IPS-20b (cell line): ENCODE measurements around the gene TAF11L2.
"Not testable (repeated sequence)": the region's sequence is repeated elsewhere in the genome, so short reads cannot be mapped to it uniquely, and the experiment has no call there.

Source experiments
- H3K27ac ChIP-seq: one replicate; pipeline ENCODE4 v1.5.1; 2013; ENCODE audit warnings: low read length
- H3K27me3 ChIP-seq: 2 replicates; pipeline ENCODE4 v1.6.1; 2013; ENCODE audit warnings: mild to moderate bottlenecking, low read length, inconsistent platforms; ENCODE audit not compliant: insufficient read depth
- H3K36me3 ChIP-seq: 2 replicates; pipeline ENCODE4 v1.6.1; 2013; ENCODE audit warnings: low read depth, mild to moderate bottlenecking, inconsistent platforms, low read length, moderate library complexity; ENCODE audit not compliant: insufficient read depth
- H3K4me1 ChIP-seq: 2 replicates; pipeline ENCODE4 v1.6.1; 2013; ENCODE audit warnings: mild to moderate bottlenecking, control low read depth, inconsistent platforms, low read length, moderate library complexity; ENCODE audit not compliant: insufficient read depth
- H3K4me3 ChIP-seq: 2 replicates; pipeline ENCODE4 v1.5.1; 2013; ENCODE audit warnings: mild to moderate bottlenecking, low read length, inconsistent platforms
- H3K9ac ChIP-seq: 2 replicates; pipeline ENCODE4 v1.6.1; 2013; ENCODE audit warnings: low read depth, mild to moderate bottlenecking, inconsistent platforms, low read length, moderate library complexity
- H3K9me3 ChIP-seq: 2 replicates; pipeline ENCODE4 v1.6.1; 2013; ENCODE audit warnings: mild to moderate bottlenecking, low read depth, low read length, inconsistent platforms; ENCODE audit not compliant: insufficient read depth

Gene TAF11L2

DNA sequence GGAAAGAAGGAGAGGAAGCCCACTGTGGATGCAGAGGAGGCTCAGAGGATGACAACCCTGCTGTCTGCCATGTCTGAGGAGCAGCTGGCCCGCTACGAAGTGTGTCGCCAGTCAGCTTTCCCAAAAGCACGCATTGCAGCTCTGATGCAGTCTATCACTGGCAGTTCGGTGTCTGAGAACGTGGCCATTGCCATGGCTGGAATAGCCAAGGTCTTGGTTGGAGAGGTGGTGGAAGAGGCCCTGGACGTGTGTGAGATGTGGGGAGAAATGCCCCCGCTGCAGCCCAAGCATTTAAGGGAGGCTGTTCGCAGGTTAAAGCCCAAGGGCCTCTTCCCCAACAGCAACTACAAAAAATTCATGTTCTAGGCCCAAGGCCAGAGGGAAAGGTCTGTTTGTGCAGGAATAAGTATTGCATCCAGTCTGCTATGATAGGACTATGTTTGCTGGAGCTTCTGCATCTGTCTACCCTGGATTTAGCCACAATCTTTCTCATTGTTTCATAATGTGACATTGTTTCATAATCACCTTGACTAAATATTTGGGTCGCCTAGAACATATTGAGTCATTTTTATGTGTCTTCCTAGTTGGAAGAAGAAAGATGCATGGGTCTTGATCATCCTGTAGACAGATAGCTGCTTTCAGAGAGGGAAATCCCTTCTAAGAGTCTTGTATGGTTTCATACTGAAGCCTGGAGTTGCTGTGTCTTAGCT, 11.4 kb upstream of the TAF11L2 start:
- H3K9me3 ChIP-seq, H3K4me1 ChIP-seq, H3K9ac ChIP-seq, H3K27ac ChIP-seq, H3K27me3 ChIP-seq, H3K4me3 ChIP-seq, H3K36me3 ChIP-seq: not testable (repeated sequence)

GRCh38 chr5:17487174-17487512, 10.9 kb upstream of the TAF11L2 start:
- Histone ChIP-seq H3K36me3 (no peaks in the 10 kb centered on the region), H3K27me3 (no peaks in the 10 kb centered on the region), H3K27ac (no peak overlapping the region), H3K4me1 (no peaks in the 10 kb centered on the region), H3K9ac (no peak overlapping the region), H3K9me3 (no peaks in the 10 kb centered on the region), H3K4me3 (no peak overlapping the region)

DNA sequence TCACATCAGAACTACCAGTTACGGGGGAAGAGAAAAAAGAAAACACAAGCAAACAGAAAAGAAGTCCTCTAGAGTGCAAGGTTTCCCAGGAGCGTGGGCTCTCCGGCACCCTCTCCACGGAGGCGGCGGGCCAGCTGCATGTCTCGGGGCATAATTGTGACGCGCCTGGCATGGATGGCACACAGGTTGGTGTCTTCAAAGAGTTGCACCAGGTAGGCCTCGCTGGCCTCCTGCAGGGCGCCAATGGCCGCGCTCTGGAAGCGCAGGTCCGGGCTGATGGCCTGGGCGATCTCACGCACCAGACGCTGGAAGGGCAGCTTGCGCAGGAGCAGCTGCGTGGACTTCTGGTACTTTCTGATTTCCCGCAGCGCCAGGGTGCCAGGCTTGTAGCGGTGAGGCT, 6.8 kb upstream of the TAF11L2 start:
- H3K9ac ChIP-seq, H3K4me3 ChIP-seq, H3K9me3 ChIP-seq, H3K27me3 ChIP-seq, H3K27ac ChIP-seq, H3K4me1 ChIP-seq, H3K36me3 ChIP-seq: not testable (repeated sequence)

DNA sequence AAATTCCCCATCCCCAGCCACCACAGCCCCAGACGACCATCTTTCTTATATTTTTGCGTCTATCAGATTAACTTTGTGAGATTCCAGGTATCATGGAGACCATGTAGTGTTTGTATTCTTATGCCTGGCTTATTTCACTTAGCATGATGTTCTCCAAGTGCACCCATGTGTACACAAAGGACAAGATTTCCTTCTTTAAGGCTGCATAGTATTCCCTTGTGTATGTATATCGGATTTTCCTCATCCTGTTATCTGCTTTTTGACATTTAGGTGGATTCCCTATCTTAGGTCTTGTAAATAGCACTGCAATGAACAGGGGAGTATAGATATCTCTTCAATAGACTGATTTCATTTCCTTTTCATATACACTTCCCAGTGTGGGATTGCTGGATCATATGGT, 5.3 kb upstream of the TAF11L2 start:
- Histone ChIP-seq H3K4me1 (no peaks in the 10 kb centered on the region), H3K36me3 (no peaks in the 10 kb centered on the region), H3K4me3 (no peak overlapping the region), H3K27ac (no peak overlapping the region), H3K9ac (no peak overlapping the region), H3K27me3 (no peaks in the 10 kb centered on the region), H3K9me3 (no peaks in the 10 kb centered on the region)

DNA sequence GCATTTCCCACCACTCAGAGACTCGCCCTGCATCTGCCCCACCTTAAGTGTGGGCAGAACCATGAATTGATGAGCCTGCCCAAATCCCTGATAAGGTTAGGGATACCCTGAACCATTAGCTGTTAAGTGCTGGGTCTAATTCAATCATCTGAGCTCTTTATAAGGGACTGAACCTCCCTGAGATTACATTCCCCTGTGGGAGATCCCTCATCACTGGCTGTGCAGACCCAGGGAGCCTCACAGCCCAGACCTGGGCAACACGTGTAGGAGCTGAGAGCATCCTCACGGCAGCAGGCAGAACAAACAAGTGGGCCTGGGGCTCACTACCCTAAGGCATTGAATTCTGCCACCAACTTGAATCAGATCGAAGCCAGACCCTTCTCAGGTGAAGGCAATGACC, 585 bp upstream of the TAF11L2 start:
- Histone ChIP-seq H3K4me3 (no peak overlapping the region), H3K36me3 (no peaks in the 10 kb centered on the region), H3K27ac (no peak overlapping the region), H3K9me3 (no peaks in the 10 kb centered on the region), H3K27me3 (no peaks in the 10 kb centered on the region), H3K9ac (no peak overlapping the region), H3K4me1 (no peaks in the 10 kb centered on the region)

DNA sequence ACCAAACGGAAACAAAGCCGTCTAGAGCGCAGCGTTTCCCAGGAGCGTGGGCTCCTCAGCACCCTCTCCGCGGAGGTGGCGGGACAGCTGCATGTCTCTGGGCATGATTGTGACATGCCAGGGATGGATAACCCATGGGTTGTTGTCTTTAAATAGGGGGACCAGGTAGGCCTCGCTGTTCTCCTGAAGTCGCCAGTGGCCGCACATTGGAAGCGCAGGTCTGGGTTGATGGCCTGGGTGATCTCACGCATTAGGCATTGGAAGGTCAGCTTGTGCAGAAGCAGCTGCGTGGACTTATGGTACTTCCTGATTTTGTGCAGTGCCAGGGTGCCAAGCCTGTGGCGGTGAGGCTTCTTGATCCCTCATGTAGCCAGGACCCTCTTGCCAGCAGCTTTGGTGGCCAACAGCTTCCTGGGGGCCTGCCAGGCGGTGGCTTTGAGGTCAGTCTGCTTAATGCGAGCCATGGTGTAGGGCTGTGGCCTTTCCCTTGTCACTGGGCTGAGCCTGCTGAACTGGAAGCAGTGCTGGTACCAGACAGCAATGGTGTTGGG, 13.8 kb downstream of the TAF11L2 start:
- no peaks in the 10 kb centered on the region for H3K4me1 ChIP-seq
- no peak overlapping the region for H3K4me3 ChIP-seq
- no peaks in the 10 kb centered on the region for H3K9me3 ChIP-seq
- H3K27me3 ChIP-seq = no peaks in the 10 kb centered on the region
- no peak overlapping the region for H3K9ac ChIP-seq
- no peaks in the 10 kb centered on the region for H3K36me3 ChIP-seq
- H3K27ac ChIP-seq = no peak overlapping the region

DNA sequence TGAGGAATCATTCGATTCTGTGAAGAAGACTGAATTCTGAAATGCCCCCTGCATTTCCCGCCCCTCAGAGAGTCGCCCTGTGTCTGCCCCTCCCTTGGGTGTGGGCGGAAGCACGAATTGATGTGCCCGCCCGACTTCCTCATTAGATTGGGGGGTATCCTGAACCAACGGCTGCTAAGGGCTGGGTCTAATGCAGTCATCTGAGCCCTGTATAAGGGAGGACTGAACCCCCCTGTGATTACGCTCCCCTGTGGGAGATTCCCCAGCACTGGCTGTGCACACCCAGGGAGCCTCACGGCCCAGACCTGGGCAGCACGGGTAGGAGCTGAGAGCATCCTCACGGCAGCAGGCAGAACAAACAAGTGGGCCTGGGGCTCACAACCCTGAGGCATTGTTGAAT, 19.5 kb downstream of the TAF11L2 start:
- H3K9ac ChIP-seq, H3K9me3 ChIP-seq: not testable (repeated sequence)

DNA sequence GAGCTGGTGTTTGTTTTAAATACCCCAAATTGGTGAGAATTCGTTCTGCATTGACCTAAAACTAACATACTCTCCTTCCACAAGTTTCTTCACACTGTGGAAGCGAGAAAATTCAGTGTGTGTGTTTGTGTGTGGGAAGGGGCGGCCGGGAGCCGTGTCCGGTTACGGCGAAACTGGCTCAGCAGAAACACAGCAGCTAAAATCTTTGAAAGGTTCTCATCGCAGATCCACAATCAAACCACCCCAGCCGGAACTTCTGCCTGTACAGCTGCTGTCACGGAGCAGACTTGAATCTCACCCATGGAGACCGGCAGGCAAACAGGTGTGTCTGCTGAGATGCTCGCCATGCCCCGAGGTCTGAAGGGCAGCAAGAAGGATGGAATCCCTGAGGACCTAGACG, 20.0 kb downstream of the TAF11L2 start, which contains the start of gene TAF11L3:
TSS of gene TAF11L3 (plus strand) at position 301 of the 400 bp plus-strand sequence.
- not testable (repeated sequence) for H3K27me3 ChIP-seq, H3K36me3 ChIP-seq

More for the DNA sequence above, 19.5 kb downstream of the TAF11L2 start:
- not testable (repeated sequence) for H3K36me3 ChIP-seq, H3K27ac ChIP-seq, H3K4me1 ChIP-seq, H3K4me3 ChIP-seq, H3K27me3 ChIP-seq

GRCh38 chr5:17519508-17519907, 21.5 kb downstream of the TAF11L2 start:
- H3K27ac ChIP-seq, H3K4me1 ChIP-seq, H3K27me3 ChIP-seq, H3K9ac ChIP-seq, H3K4me3 ChIP-seq, H3K9me3 ChIP-seq, H3K36me3 ChIP-seq: not testable (repeated sequence)

More for the DNA sequence above, 20.0 kb downstream of the TAF11L2 start, which contains the start of gene TAF11L3:
- H3K27ac ChIP-seq, H3K9me3 ChIP-seq, H3K4me3 ChIP-seq, H3K9ac ChIP-seq, H3K4me1 ChIP-seq: not testable (repeated sequence)

- not testable (repeated sequence) for H3K36me3 ChIP-seq, H3K27ac ChIP-seq, H3K4me1 ChIP-seq, H3K9ac ChIP-seq, H3K27me3 ChIP-seq, H3K4me3 ChIP-seq, H3K9me3 ChIP-seq
Observed at GRCh38 chr5:17521501-17521900, 23.5 kb downstream of the TAF11L2 start, which contains the start of gene TAF11L4. Gene TAF11L4, plus strand, starts transcription at chr5:17521801.

DNA sequence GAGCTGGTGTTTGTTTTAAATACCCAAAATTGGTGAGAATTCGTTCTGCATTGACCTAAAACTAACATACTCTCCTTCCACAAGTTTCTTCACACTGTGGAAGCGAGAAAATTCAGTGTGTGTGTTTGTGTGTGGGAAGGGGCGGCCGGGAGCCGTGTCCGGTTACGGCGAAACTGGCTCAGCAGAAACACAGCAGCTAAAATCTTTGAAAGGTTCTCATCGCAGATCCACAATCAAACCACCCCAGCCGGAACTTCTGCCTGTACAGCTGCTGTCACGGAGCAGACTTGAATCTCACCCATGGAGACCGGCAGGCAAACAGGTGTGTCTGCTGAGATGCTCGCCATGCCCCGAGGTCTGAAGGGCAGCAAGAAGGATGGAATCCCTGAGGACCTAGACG, 26.9 kb downstream of the TAF11L2 start, which contains the start of gene TAF11L5:
TSS of gene TAF11L5 (plus strand) at position 301 of the 400 bp plus-strand sequence.
- H3K27ac ChIP-seq, H3K9ac ChIP-seq, H3K9me3 ChIP-seq, H3K27me3 ChIP-seq, H3K36me3 ChIP-seq, H3K4me3 ChIP-seq, H3K4me1 ChIP-seq: not testable (repeated sequence)

DNA sequence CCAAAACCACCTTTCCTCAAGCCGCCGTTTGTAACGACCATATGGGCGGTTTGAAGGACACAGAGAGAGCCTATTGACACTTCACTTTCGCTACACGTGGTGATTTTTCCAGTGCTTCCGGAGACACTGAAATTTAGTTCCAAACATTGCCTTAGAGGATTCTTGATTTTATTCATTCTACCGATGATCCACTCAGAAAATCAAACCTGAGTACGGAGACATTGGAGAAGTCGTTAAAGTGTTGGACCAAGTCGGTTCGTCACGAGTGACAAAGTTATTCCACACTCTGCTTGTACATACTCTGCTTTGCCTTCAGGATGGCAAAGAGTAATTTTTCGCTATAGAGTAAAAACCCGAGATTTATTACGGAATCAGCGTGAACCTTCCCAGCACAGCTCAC, 28.5 kb downstream of the TAF11L2 start:
- H3K9ac ChIP-seq, H3K27me3 ChIP-seq, H3K36me3 ChIP-seq, H3K9me3 ChIP-seq, H3K27ac ChIP-seq, H3K4me3 ChIP-seq, H3K4me1 ChIP-seq: not testable (repeated sequence)
